Muscle of arm (tissue), 14 donors: ENCODE measurements around the gene MAP2K5. TPM values are rescaled to one million over a fixed set of nuclear protein-coding genes. Genes with fewer than 3 reads are reported as not detected.
A peak's percentile ranks its signal among the peaks of the same experiment; 100 is the strongest.

ENCODE experiments used
- DNase-seq: peaks from one replicate; pipeline ENCODE4 v3.0.0-alpha.2; 2013
- long read RNA-seq, 11 donors: transcript quantifications; one replicate each; lab custom pipeline, GENCODE V29; 2026
- polyA plus RNA-seq, 12 donors: library from polyadenylated mRNA; unstranded; fragments of 120-200 nt; gene quantifications; one replicate each; pipeline ENCODE4 v1.2.1, GENCODE V29; 2013; ENCODE audit not compliant: insufficient read length in 12 of 12

MAP2K5 gene
- 10 to 100 TPM in 10 of 12 donors, 1 to 10 TPM in 1, not detected in 1; 4.5 to 26.2 (median 20.2) TPM for polyA plus RNA-seq
- long read RNA-seq, donor 1, partial matches to known transcripts = 5 of 5 reads
- long read RNA-seq, donor 1, other reads (novel, unspliced or antisense) = 0 of 5 reads
- long read RNA-seq, donor 2, partial matches to known transcripts = 0 of 5 reads
- long read RNA-seq, donor 2, other reads (novel, unspliced or antisense) = 0 of 5 reads
- long read RNA-seq, donor 3, partial matches to known transcripts = 0 of 2 reads
- long read RNA-seq, donor 3, other reads (novel, unspliced or antisense) = 0 of 2 reads
- long read RNA-seq, donor 4, partial matches to known transcripts = 0 of 1 reads
- long read RNA-seq, donor 4, other reads (novel, unspliced or antisense) = 0 of 1 reads
- long read RNA-seq, donor 5, partial matches to known transcripts = 0 of 2 reads
- long read RNA-seq, donor 5, other reads (novel, unspliced or antisense) = 0 of 2 reads
- long read RNA-seq, donor 6, partial matches to known transcripts = 0 of 1 reads
- long read RNA-seq, donor 6, other reads (novel, unspliced or antisense) = 0 of 1 reads
- long read RNA-seq, donor 7, partial matches to known transcripts = 0 of 2 reads
- long read RNA-seq, donor 7, other reads (novel, unspliced or antisense) = 0 of 2 reads
- long read RNA-seq, donor 8, partial matches to known transcripts = 0 of 3 reads
- long read RNA-seq, donor 8, other reads (novel, unspliced or antisense) = 0 of 3 reads
- long read RNA-seq, donor 9 = 0 reads
- long read RNA-seq, donor 10, partial matches to known transcripts = 0 of 2 reads
- long read RNA-seq, donor 10, other reads (novel, unspliced or antisense) = 0 of 2 reads
- long read RNA-seq, donor 11, partial matches to known transcripts = 0 of 4 reads
- long read RNA-seq, donor 11, other reads (novel, unspliced or antisense) = 0 of 4 reads

DNA sequence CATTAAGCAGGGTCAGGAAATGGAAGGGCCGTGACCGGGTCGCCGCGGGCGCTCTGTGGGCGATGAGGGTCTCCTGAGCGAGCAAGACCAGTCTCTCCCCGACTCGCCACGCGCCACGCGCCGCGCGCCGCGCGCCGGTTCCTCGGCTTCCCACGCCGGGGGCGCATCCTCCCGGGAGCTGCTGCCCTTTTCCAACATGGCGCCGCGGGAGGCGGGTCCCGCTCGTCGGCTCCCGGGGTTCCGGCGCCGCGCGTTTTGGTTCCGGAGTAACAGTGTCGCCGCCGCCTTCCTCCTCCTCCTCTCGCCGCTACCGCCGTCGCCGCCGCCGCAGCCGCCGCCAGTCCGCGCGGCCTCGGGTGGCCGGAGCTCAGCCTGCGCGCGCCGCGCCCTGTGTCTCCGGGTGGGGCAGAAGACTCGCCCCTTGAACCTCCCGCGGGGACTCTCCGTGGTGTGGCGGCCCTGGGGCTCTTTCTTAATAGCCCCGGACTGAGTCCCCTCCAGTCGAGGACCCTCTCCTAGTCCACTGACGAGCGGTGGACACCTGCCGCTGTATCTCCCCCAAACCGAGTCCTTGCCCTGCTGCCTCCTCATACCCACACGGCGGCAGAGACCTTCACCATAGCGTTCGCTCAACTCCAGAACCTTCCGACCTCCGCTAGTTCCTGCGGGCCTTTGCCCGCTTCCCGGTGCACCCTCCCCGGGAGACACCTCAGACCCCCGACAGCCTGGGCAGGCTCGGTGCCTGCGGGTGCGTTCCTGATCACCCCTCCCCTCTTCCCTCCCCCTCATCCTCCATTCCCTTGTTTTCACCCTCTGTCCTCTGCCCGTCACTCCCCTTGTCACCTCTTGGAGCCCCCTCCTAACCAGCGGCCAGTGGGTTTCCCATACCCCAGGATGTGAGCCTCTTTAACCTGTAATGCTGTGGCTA is at the start of gene MAP2K5:
Gene MAP2K5, plus strand, starts transcription at position 284 of the 928 bp plus-strand sequence. Its CDS starts 633 bp downstream, at position 917.
- DNase-seq = peak; percentile 83

DNA sequence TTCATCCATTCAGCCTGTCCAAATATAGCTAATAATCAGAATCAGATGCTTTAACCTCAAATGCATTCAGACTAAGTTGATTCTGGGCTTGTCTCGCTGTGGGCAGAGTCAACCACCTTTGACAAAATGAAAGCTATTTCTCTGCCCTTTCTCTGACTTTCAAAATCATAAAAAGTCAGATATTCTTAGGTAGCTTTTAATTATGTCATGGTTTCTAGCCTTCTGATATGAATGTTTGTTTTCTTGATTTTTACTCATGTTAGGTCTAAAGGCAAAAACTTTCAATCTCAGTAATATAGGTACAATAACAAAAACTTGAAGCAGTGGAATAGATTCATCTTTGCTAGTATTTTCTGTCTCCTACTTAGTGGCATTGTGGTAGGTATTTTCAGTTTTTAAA is 46.9 kb upstream of the MAP2K5 start:
- DNase-seq = no peak

DNA sequence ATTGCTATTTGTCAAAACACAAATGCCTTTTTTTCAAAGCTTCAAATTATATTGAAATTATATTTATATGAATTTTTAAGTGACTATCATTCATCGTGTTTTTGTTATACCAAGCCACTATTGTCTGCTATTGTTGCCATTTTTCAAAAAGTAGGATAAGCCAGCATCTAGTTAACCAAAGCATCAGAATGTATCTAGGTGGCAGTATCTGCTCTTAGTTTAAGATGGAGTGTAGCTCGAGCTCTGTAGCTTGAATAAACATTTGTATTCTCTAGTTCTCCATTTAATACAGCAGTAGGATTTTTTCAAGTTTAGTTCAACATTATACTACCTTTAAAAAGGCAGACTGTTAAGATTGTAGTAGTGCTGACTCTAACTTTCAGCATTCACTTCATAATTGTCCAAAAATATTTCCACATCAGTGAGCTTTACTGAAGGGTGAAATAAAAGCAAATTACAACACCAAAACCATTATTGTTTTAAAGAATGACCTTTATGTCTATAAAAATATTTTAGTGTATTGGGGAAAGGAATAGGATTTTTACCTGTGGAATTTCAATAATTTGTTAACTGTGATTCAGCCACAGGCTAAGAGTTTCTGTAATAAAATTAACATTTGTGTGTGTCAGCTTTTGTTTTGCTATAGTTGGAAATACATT is 41.2 kb upstream of the MAP2K5 start:
- DNase-seq = no peak

DNA sequence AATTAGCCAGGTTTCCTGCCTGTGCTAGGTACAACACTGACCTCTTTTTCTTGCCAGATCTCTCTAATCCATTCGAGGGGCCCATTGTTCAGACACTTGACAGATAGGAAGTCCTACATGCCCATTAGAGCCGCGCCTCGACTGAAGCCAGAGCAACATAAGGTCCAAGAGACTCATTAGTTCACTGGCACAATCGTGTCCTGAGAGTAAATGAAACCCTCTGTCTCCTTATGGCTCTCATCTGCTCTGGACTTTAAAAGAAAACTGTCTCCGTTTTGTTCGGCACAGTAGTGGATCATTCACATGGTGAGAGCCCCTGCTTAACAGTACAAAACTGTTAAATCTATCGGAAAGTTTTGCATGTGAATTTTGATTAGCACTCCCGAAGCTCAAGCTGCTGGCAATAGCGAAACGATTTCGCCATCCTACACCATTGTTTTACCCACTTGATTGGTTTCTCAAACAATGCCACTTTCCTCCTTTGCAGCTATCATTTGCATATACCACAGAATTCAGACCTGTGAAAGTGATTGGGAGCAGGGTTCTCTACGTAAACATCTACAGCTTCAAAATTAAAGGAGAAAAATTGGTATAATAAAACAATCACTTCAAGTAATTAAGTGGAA is 40.6 kb upstream of the MAP2K5 start:
- no peak for DNase-seq

DNA sequence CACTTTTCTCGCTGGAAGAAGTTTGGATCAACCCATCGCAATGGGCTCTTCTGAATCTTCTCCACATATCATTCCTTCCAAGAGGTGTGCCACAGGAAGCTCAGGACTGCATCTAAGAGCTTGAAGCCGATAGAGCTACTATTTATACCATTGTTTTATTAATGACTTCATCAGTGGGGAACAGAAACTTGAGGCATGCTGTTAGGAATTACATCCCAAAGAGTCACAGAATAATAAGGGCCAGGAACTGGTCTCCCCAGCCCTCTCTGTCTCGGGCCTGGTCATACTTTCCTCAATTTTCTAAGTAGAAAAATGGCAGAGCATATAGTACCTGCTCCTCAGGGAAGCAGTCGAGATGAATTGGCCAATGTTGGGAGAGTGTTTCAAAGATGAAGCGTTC is 38.4 kb upstream of the MAP2K5 start:
- DNase-seq = no peak

DNA sequence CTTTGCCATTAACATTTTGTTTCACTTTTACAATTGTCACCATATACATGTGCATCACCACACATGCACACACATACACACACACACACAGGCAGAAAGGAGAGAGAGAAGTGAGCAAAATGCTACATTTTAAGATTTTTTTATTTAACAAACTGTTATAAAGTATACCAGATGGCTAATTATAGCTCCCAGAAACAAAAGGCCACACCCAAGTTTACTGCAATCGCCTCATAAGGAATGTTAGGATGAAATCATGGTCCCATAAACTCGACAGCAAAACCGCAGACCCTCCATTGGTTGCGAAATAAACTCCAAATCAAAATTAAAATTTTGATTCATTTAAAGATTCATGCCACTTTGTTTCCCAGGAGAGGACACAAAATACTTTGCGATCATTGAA is 37.7 kb upstream of the MAP2K5 start:
- no peak for DNase-seq

DNA sequence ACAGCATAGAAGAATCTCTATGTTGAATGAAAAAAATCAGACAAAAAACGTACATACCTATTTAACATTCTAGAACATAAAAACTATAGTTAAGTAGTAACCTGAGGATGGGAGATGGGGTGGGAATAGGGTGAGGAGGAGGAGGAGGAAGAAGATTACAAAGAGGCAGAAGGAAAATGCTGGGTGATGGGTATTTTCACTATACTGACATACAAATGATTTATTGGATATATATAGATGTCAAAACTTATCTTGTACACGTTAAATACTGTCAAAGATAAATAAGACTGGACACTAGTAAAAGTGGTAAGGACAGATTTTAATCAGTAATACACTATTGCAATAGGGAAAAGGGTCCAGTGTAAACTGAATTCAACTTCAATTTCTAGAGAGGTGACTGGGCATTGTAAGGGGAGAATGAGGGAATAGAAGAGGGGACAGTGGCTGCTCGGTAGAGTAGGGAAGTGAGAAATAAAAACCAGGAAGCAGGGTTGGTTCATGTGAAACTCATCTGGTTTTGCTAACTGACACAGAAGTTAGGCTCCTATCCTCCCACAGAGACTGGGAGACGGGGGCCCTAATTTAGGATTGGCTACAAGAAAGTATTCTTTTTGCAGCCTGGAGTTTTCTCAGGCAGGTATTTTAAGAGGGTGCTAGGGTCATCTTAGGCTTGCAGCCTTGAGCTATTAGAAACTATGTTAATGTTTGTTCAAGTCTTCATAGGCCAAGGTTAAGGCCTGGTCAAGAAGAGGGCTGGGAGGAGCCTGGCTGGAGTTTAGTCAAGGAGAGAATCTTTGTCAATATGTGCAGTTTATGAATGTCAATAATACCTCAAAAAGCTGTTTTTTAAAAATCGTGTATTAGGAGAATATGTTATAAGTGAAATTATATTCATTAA is 36.6 kb upstream of the MAP2K5 start:
- no peak for DNase-seq

DNA sequence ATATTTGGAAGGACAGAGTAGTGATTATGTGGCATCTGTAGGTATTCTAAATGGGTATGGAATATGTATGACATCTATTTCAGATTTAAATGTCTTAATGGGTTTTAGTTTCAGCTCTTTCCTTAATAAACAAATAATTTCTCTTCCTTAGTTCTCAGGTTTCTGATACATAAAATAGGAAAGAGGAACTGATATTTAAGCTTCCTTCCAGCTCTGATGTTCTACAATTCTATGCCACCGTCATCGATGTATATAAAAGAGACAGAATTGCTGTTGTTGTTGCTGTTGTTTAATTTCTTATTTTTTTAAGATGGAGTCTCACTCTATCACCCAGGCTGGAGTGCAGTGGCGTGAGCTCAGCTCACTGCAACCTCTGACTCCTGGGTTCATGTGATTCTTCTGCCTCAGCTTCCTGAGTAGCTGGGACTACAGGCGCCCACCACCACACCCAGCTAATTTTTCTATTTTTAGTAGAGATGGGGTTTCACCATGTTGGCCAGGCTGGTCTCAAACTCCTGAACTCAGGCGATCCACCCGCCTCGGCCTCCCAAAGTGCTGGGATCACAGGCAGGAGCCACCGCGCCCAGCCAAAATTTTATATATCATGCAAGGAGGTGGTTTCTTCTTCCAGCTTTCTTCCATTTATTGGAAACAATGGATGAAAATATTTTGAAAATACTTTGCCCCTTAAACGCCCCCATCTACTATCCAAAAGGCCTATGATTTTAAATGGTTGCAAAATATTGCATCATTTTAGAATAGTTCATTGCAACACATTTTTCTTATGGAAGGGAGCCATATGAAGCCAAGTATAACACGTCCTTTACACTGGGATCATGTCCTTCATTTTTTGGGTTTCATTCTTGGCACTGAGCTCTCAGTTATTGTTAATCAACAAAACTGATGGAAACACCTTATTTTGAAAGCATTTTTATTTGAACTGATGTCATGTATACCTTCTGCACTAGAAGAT is 35.4 kb upstream of the MAP2K5 start:
- DNase-seq = no peak

DNA sequence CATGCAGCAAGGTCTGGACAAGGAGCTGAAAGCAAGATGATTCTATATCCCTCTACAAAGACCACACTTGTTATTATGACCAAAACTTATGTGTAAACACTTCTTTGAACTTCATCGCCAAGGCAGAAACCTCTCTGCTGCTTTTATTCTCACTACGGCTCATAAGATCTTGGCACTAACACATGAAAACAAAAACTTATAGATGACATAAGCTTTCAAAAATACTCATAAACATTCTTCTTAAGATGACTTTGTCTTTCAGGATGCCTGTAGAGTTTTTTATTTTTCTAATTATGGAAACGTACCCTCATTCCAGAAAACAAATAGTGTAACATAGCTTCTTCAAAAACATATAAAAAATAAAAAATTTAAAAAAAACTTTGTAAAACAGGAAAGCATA is 34.1 kb upstream of the MAP2K5 start:
- no peak for DNase-seq

DNA sequence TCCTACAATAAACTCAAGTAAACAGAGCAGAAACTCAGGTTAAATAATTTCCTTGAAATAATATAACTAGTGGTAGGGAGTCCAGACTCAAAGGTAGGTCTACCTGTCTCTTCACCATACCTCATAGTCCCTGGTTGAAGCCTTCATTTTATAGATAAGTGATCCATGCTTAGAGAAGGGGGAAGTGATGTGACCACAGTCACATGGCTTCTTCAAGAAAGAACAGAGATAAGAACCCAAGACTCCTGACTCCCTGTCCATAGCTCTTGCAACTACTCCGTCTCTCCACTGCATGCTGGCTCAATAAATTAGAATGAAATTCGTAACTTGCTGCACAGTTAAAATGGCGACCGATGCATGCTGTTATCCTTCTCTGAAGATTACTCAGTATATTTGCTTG is 32.6 kb upstream of the MAP2K5 start:
- DNase-seq = no peak

DNA sequence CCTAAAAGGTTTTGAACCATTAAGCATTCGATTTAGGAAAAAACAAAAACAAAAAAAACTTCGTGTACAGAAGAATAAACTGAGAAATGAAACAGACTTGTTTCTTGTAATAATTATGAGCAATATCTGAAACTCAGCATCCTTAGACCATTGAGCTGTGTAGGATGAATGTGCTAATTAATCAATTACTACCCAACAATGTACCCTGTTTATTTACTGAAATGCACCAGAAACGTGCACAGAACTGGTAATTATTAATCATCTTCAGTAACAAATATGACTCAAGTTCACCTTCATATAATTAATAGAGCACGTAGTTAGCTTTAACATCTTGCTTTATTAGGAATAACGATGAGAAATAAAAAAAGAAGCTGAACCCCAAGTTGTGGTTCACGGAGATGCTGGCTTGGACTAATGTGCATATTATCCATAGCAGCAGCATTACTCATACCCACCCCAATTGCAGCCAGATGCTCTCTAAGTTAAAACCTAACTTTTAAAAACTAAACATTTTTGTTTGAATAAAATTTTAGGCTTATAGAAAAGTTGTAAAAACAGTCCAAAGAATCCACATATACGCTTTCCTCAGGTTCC is 31.8 kb upstream of the MAP2K5 start:
- no peak for DNase-seq

DNA sequence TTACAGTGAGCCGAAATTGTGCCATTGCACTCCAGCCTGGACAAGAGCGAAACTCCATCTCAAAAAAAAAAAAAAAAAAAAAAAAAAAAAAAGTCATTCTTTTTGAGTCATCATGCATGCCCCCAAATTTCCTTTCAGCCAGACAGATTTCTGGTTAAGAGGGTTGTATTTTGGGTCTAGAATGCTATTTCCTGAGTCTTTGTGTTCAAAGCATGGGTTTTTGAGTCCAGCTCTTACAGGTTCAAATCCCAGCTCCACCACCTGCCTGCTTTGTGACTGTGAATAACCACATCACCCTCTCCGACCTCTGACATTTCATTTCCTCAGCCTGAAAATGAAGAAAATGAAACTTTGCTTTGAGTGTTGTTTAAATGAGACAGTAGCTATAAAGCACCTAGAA is 30.9 kb upstream of the MAP2K5 start:
- no peak for DNase-seq

DNA sequence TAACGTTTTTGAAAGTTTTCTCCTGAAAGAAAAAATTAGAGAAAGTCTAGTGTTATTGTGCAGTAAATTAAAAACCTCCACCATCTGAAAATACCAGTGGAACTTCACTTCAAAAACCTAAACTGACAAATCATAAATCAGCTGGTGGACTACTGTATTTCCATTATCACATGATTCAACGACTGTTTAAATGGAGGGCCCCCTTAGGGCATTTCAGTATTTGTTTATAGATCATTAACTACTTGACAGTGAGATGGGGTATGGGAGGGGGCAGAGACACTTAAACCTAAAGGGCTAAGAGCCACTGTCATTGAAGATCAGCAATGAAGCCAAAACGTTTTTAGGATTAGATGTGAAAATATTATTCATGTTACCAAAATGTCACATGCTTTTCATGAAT is 30.4 kb upstream of the MAP2K5 start:
- DNase-seq = no peak

DNA sequence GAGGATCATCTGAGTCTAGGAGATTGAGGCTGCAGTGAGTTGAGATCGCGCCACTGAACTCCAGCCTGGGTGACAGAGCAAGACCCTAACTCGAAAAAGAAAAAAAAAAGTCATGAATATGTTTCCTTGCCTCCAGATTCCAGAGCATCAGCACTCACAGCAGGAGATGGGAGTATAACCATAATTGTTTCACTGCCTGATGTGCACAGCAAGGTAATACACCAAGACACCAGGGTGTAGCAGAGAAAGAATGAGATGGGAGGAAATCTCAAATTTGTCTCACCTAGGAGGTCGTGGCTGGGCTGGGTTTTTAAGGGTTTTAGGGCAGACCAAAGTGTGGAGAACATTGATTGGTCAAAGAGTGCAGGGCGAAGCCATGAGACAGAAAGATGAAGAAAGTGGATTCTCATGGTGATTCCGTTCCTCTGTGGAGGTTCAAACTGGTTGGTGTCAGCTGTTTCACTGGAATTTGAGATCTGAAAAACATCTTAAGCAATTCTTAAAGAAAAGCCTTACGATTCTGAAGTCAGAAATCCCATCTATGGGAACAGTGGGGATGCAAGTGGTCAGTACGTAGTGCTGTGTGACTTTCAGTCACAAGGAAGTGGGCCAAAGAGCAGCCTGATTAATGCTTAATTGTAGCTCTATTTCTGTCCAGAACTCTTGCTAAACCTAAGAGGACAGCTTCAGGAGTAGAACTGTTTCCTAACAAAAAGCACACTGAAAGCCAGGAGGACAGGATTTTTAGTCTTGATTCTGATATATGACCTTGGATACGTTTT is 29.4 kb upstream of the MAP2K5 start:
- no peak for DNase-seq

DNA sequence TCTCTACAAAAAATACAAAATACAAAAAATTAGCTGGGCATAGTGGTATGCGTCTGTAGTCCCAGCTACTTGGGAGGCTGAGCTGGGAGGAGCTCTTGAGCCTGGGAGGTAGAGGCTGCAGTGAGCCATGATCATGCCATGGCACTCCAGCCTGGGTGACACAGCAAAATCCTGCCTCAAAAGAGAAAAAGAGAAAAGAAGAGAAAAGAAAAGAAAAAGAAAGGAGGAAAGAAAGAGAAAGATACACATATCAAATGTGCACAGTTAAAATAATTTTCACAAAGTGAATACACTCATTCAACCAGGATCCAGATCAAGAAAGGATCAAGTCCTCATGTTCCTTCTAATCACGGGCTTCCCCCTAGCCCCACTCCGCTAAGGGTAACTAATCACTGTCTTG is 27.4 kb upstream of the MAP2K5 start:
- no peak for DNase-seq

DNA sequence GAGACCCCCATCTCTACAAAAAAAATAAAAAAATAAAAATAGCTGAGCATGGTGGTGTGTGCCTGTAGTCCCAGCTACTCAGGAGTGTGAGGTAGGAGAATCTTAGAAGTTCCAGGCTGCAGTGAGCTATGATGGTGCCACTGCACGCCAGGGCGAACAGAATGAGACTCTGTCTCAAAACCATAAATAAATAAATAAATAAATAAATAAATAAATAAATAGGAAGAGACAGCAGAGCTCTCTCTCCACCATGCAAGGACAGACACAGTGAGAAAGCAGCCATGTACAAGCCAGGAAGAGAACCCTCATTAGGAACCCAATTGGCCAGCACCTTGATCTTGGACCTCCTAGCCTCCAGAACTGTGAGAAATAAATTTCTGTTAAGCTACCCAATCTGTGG is 26.9 kb upstream of the MAP2K5 start:
- DNase-seq = no peak
